Astrocyte of the hippocampus (primary cell): ENCODE measurements around the gene PRKCZ.

Experiments
- DNase-seq: peaks from one replicate; pipeline ENCODE4 v3.0.0; 2011; ENCODE audit warnings: low read depth, low spot score

Gene PRKCZ

DNA sequence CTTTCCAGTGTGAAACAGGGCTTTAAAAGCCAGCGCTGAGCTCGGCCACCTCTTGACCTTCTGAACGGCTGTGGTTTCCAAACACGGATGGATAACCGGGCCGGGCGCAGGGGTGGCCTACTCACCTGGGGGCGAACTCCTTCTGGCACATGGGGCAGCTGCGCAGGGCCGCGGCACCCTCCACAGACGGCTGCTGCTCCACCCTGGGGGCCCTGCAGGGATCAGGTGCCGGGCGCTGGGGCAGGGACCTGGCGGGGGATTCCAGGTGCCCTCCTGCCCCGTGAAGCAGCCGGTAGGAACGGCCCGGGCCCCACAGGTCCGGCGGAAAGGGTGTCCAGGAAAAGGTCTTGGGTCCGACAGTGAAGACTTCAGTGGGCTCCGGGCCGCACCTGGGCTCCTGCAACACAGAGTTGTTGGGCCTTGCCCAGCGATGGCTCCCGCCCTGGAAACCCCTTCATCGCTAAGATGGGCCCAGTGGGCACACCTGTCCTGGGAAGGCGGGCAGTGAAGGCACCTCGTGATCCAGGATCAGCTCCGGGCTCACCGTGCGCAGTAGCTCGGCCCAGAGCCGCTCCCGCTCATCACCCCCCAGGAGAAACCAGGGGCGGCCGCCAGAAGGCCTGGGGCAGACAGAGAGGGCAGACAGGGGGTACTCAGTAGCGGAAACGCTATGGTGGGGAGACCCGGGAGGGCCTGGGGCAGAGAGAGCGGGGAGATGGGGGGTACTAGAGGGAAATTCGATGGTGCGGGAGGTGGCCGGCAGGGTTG, 143.5 kb downstream of the PRKCZ start:
- DNase-seq: peak; percentile 31

DNA sequence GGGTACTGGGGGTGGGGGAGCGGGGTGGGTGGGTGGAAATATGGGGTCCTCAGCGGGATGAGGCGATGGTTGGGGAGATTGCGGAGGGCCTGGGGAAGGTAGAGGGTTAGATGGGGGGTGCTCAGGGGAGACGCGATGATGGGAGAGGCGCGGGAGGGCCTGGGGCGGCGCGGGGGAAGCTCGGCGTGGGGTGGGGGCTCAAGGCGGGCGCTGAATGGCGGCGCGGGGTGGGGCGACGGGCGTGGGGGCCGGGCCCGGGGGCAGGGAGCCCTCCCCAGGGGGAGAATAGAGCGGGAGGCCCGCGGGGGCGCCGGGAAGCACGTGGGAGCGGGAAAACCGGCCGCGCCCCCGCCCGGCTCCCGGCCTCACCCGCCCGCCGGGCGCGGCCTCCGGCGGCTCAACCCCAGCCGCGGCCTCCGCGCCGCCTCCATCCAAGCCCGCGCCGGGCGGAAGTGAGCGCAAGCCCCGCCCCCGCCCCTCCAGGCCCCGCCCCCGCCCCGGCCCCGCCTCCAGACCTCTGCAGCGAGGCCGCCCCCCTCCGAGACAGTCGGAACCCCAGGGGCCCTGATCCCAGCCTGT, 144.2 kb downstream of the PRKCZ start, which contains the start of gene FAAP20:
FAAP20 (minus strand) TSS at position 454 of the 579 bp plus-strand sequence; CDS start at position 431, 23 bp downstream.
- peak; percentile 85 for DNase-seq

DNA sequence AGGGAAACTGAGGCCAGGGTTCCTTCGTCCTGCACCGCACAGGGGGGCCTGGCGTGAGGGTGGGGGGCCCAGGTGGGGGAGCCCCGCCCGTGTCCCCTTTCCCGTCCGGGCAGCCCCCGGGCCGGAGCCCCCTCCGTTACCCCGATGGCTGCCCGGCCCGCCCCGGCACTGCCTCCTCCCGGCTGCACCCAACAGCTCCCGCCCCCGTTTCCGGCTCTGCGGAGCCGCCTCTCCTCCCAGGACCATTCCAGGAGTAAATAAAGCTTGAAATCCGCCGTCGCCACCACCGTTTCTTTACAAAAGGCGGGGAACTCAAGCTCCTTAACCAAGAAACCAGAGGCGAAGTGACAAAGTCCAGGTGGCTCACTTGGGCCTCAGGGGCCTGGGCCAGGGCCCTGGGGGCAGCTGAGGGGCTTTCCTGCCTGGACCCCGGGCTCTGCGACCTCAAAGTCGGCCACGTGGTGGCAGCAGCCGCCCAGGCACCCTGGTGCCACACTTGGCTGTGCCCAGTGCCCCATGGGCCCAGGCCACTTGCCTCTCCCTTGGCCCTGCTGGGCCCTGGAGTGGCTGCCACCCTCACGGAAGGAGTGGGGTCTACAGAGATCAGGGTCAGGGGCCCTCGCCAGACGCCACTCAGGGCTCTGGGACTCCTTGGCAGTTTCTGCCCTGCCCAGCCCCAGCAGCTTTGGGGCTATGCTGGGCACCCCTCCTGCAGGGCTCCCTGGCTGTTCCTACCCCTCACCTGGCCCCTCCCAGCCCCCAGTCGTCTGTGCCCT, 144.9 kb downstream of the PRKCZ start:
- DNase-seq: peak; percentile 95

DNA sequence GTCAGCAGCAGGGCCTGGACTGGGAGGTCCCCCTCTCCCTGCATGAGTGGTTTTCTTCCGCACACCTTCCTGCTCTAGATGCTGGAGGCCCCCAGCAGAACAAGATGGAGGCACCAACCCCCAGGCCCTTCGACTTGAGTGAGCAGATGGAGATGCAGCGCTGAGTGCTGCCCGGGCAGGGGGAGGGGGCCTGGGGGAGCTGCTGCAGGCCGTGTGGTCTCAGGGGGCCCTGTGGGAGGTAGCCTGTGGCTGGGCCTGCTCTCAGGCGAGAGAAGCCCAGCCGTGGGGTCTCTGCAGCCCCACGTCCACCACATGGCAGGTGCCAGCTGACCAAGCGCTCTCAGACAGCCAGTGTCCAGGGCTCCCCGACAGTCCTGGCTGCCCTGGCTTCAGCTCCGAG, 145.6 kb downstream of the PRKCZ start:
- no peak for DNase-seq

- DNase-seq: no peak
Measured at GRCh38 chr1:2196901-2197638, 146.9 kb downstream of the PRKCZ start.

- no peak for DNase-seq
Measured at GRCh38 chr1:2197707-2198165, 147.5 kb downstream of the PRKCZ start.

- no peak for DNase-seq
Measured at GRCh38 chr1:2198571-2198970, 148.4 kb downstream of the PRKCZ start.

GRCh38 chr1:2199042-2199810, 149.0 kb downstream of the PRKCZ start:
- peak; percentile 91 for DNase-seq

DNA sequence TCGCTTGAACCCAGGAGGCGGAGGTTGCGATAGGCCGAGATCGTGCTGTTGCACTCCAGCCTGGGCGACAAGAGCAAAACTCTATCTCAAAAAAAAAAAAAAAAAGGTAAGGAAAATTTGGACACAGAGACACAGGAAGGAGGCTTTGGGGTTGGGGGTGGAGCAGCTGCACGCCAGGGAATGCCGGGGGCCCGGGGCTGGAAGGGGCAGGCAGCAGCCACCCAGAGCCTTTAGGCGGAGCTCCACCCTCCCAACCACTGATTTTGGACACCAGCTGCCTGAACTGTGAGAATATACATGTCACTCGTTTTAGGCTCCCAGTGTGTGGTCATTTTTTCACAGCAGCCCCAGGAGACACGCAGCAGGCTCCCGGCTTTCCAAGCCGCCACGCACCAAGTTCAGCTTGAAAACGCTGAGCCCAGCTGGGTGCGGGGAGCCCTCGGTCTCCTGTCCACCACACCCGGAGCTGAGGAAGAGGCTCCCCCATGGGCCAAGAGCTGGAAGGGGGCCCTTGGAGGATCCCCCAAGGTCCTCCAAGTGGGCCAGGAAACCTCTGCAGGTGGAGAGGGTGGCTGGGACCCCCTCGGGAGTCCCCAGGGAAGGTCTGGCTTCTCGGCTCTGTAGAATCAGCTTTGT, 150.2 kb downstream of the PRKCZ start:
- DNase-seq: no peak

GRCh38 chr1:2201062-2201461, 150.9 kb downstream of the PRKCZ start:
- no peak for DNase-seq

GRCh38 chr1:2202008-2202575, 151.9 kb downstream of the PRKCZ start:
- DNase-seq: no peak

- DNase-seq: no peak
Measured at GRCh38 chr1:2202843-2203601, 152.8 kb downstream of the PRKCZ start.

- no peak for DNase-seq
Measured at GRCh38 chr1:2203671-2204414, 153.6 kb downstream of the PRKCZ start.

- peak; percentile 88 for DNase-seq
Measured at GRCh38 chr1:2204415-2205190, 154.4 kb downstream of the PRKCZ start.

GRCh38 chr1:2205191-2205952, 155.2 kb downstream of the PRKCZ start:
- peak; percentile 97 for DNase-seq

- no peak for DNase-seq
Measured at GRCh38 chr1:2206813-2207487, 156.7 kb downstream of the PRKCZ start.
